Measurements from ENCODE around the gene TRAPPC2. TPM values are rescaled to one million over a fixed set of nuclear protein-coding genes. Genes with fewer than 3 reads are reported as not detected.

The TRAPPC2 gene
- total RNA-seq, 3 donors from 2014 or later: 11.7 to 19.9 (median 15.8) TPM

DNA sequence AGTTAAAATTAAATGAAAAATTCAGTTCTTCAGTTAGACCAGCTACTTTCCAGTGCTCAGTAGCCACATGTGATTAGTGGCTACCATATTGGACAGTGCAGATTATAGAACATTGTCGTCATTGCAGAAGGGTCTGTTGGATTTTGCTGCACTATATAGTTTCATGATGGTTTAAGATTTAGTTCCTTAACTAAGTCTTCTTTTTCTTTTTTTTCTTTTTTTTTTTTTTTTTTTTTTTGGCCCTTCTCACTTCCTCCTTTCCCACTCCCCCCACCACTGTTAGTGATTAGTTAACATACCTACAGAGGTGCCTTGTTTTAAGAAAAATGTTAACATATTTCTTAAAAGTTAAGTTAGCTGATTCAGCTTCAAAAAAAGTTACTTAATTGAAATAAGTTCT lies 36.4 kb downstream of the TRAPPC2 start:
- Mint-ChIP-seq H3K36me3 (ENCODE audit: insufficient read depth) (peaks cover 8% of the 10 kb centered on the region), H3K4me1 (ENCODE audit: low read depth) (peaks cover 76% of the 10 kb centered on the region), H3K27me3 (ENCODE audit: low read depth) (no peaks in the 10 kb centered on the region), H3K4me3 (no peak overlapping the region), H3K9me3 (no peaks in the 10 kb centered on the region)
- ATAC-seq (no peak), DNase-seq (no peak)

- DNase-seq (no peak), ATAC-seq (peak in 1 of 2 donors; percentile 20)
- Mint-ChIP-seq H3K36me3 (ENCODE audit: insufficient read depth) (peaks cover 10% of the 10 kb centered on the region), H3K4me1 (ENCODE audit: low read depth) (peaks cover 76% of the 10 kb centered on the region), H3K27me3 (ENCODE audit: low read depth) (no peaks in the 10 kb centered on the region), H3K9me3 (no peaks in the 10 kb centered on the region), H3K4me3 (no peak overlapping the region)
Measured at GRCh38 chrX:13697455-13697854, 37.0 kb downstream of the TRAPPC2 start.

- ATAC-seq (no peak), DNase-seq (no peak)
- Mint-ChIP-seq H3K27me3 (ENCODE audit: low read depth) (no peaks in the 10 kb centered on the region), H3K36me3 (ENCODE audit: insufficient read depth) (peaks cover 10% of the 10 kb centered on the region), H3K4me3 (no peak overlapping the region), H3K4me1 (ENCODE audit: low read depth) (peaks cover 73% of the 10 kb centered on the region), H3K9me3 (no peaks in the 10 kb centered on the region)
Measured at GRCh38 chrX:13695601-13696115, 38.8 kb downstream of the TRAPPC2 start.

- Mint-ChIP-seq H3K9me3 (no peaks in the 10 kb centered on the region), H3K36me3 (ENCODE audit: insufficient read depth) (peaks cover 10% of the 10 kb centered on the region), H3K4me1 (ENCODE audit: low read depth) (peaks cover 80% of the 10 kb centered on the region), H3K4me3 (no peak overlapping the region), H3K27me3 (ENCODE audit: low read depth) (no peaks in the 10 kb centered on the region)
- DNase-seq (no peak), ATAC-seq (no peak)
Measured at GRCh38 chrX:13694983-13695382, 39.4 kb downstream of the TRAPPC2 start.

GRCh38 chrX:13694359-13694758 lies 40.1 kb downstream of the TRAPPC2 start:
- Mint-ChIP-seq H3K9me3 (no peaks in the 10 kb centered on the region), H3K27me3 (ENCODE audit: low read depth) (no peaks in the 10 kb centered on the region), H3K4me1 (ENCODE audit: low read depth) (peaks cover 79% of the 10 kb centered on the region), H3K36me3 (ENCODE audit: insufficient read depth) (peaks cover 10% of the 10 kb centered on the region), H3K4me3 (no peak overlapping the region)
- DNase-seq: no peak
- no peak for ATAC-seq

DNA sequence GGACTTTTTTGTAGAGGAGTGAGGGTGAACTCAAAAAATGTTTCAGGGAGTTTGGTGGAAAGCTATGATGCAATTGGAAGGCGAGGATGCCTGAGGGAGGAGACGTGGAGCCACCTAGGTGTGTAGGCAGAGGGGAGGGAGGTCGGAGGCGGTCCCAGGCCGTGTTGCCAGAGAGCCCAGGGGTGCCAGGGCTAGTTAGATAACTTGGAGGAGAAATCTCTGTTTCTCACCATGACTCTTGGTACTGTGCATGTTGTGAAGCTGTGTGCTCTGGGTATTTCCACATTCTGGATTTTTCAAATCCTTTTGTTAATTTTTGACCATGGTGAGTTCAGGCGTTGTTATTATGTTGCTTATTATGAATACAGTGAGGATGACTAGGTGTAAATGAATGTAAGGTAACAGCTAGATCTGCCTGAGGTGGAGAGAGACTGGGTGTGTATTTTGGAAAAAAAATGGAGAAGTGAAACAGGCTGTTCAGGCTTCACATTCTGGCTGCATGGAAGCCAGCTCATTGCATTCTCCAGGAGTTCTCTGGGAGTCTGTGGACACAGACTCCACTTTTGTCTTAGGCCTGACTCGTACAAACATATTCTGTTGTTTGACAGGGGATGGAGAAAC lies 41.0 kb downstream of the TRAPPC2 start:
- ATAC-seq: no peak

DNA sequence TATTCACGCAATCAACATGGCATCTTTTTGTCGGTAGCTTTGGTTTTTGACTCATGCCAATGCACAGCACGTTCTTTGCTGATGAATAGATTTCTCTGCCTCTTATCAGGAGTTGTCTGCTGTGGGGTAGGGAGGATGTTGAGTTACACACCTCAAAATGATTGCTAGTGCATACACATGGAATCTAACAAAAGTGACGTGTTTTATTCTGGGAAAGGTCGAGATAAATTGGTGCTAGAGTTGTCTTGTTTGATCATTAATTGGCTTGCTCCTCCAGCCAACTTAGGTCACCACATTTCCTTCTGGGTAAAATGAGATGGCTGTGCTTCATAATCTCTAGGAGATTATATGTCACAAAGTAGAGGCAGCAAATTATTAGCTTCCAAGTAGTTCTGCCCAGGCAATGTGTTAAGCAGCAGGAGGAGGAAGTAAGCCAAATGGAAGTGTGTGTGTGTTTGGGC lies 41.6 kb downstream of the TRAPPC2 start:
- no peak for ATAC-seq

More for the DNA sequence above, 41.0 kb downstream of the TRAPPC2 start:
- Mint-ChIP-seq H3K9me3 (no peaks in the 10 kb centered on the region), H3K4me1 (ENCODE audit: low read depth) (peaks cover 72% of the 10 kb centered on the region), H3K36me3 (ENCODE audit: insufficient read depth) (peaks cover 10% of the 10 kb centered on the region), H3K27me3 (ENCODE audit: low read depth) (no peaks in the 10 kb centered on the region), H3K4me3 (peak overlapping the region; percentile 45)
- DNase-seq: no peak

DNA sequence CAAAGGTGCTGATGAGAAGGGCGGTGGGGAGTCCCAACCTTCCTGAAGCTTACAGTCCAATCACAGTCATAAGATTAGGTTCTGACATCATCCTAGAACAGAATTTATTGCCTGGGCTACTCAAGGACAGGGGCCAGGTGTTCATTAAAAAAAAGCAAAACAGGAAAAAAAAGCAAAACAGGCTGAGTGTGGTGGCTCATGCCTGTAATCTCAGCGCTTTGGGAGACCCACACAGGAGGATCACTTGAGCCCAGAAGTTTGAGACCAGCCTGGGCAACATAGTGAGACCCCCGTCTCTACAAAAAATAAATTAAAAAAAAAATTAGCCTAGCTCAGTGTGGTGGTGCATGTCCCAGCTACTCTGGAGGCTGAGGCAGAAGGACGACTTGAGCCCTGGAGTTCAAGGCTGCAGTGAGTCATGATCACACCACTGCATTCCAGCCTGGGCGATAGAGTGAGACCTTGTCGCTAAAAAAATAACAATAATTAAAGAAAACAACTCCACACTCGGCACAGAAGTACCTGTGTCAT lies 42.5 kb downstream of the TRAPPC2 start:
- Mint-ChIP-seq H3K4me3 (peak overlapping the region; percentile 45), H3K27me3 (ENCODE audit: low read depth) (no peaks in the 10 kb centered on the region), H3K4me1 (ENCODE audit: low read depth) (peaks cover 76% of the 10 kb centered on the region), H3K9me3 (no peaks in the 10 kb centered on the region), H3K36me3 (ENCODE audit: insufficient read depth) (peaks cover 8% of the 10 kb centered on the region)
- ATAC-seq (no peak), DNase-seq (no peak)

More for the DNA sequence above, 41.6 kb downstream of the TRAPPC2 start:
- Mint-ChIP-seq H3K36me3 (ENCODE audit: insufficient read depth) (peaks cover 10% of the 10 kb centered on the region), H3K9me3 (no peaks in the 10 kb centered on the region), H3K27me3 (ENCODE audit: low read depth) (no peaks in the 10 kb centered on the region), H3K4me1 (ENCODE audit: low read depth) (peaks cover 75% of the 10 kb centered on the region), H3K4me3 (peak overlapping the region; percentile 45)
- no peak for DNase-seq

- no peaks in the 10 kb centered on the region for H3K27me3 Mint-ChIP-seq (ENCODE audit: low read depth)
- no peaks in the 10 kb centered on the region for H3K9me3 Mint-ChIP-seq
- no peak for ATAC-seq
- DNase-seq: no peak
- peaks cover 8% of the 10 kb centered on the region for H3K36me3 Mint-ChIP-seq (ENCODE audit: insufficient read depth)
- peaks cover 69% of the 10 kb centered on the region for H3K4me1 Mint-ChIP-seq (ENCODE audit: low read depth)
- peak overlapping the region; percentile 88 for H3K4me3 Mint-ChIP-seq
Measured at GRCh38 chrX:13690836-13691235, 43.6 kb downstream of the TRAPPC2 start.

DNA sequence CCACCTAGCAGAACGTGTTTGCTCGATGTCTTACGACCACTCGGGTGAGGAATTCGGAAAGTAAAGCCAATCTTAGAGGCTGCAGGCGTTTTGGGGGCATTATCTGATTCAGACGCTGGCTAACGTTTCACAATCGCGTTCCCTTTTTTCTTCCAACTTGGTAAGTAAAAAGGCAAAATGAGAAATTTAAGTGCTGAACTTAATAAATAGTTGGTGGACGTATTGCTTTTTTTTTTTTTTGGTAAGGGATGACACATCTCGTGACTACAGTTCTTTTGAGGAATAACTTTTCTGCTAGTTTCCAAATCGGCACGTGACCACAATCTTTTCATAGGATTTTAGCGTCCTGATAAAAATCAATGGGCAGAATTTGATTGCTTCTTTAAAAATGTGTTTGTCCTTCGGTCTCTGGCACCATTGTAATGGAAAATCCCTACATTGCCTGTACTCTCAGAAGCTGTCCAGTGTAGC lies 44.6 kb downstream of the TRAPPC2 start:
- Mint-ChIP-seq H3K4me3 (peak overlapping the region; percentile 88), H3K27me3 (ENCODE audit: low read depth) (no peaks in the 10 kb centered on the region), H3K36me3 (ENCODE audit: insufficient read depth) (peaks cover 8% of the 10 kb centered on the region), H3K9me3 (no peaks in the 10 kb centered on the region), H3K4me1 (ENCODE audit: low read depth) (peaks cover 67% of the 10 kb centered on the region)
- ATAC-seq (no peak), DNase-seq (no peak)

DNA sequence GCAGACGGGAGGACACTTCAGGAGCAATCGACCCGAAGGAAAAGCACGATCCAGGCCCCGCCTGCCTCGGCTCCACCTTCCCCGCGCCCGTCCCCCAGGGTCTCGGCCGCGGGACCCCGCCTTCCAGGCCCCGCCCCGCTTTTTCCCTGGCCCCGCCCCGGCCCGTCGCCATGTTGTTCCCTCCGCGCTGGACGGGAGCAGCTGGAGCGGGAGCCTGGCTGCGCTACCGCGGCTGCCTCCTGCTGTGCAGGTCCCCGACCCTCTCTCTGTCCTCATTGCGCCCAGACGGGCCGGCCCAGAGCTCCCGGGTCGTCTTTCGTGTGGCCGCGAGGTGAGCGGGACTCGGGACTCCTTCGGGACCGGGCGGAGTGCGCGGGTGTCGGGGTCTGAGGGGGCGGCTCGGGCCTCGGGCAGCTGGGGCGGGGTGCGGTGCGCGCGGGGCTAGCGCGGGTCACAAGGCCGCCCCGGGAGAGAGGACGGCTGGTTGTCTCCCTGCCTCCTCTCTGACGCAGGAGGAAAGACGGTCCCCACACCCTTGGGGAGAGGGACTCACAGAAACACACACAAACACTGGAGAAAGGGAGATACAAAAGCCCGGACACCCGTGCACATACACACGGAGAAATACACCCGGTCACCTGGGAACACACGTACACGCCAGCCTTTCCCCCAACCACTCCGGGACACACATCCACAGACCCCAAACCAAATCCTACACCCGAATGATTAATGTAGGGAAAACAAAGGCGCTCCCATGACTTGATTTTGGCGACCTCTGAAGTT lies 45.3 kb downstream of the TRAPPC2 start, which contains the start of gene RAB9A:
TSS of gene RAB9A (plus strand) at position 171 of the 783 bp plus-strand sequence. CDS start 19,619 bp downstream, outside the sequence.
- H3K4me3 Mint-ChIP-seq: peak within 1 kb of the TSS; percentile 88
- DNase-seq (peak; percentile 79), ATAC-seq (peak; percentile 90)
- H3K27me3 Mint-ChIP-seq (ENCODE audit: low read depth): no peaks in the 10 kb centered on the region
- H3K4me1 Mint-ChIP-seq (ENCODE audit: low read depth): peaks cover 63% of the 10 kb centered on the region
- H3K9me3 Mint-ChIP-seq: no peaks in the 10 kb centered on the region
- peaks cover 8% of the 10 kb centered on the region for H3K36me3 Mint-ChIP-seq (ENCODE audit: insufficient read depth)

GRCh38 chrX:13688384-13688957 lies 45.9 kb downstream of the TRAPPC2 start:
- Mint-ChIP-seq H3K4me3 (peak overlapping the region; percentile 88), H3K4me1 (ENCODE audit: low read depth) (peaks cover 58% of the 10 kb centered on the region)
- ATAC-seq: peak; percentile 8 to 20

DNA sequence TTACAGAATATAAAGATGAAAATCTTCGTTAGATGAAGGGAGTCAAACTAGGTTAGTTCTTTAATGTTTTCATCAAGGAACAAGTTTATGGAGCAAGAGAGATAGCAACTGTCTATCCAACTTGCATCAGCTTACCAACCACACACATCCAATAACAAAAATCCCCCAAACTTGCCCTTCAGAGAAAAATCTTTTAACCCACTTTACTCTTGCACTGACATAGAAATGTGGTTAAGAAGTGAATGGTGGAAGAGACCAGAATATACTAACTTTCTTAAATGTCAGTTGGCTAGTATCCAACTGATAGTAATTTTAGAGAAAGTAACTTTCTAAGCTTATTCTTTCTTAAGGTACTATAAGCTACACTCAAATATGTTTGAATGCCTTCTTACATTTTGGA lies 47.2 kb downstream of the TRAPPC2 start:
- no peak for DNase-seq
- Mint-ChIP-seq H3K4me1 (ENCODE audit: low read depth) (peaks cover 45% of the 10 kb centered on the region), H3K9me3 (no peaks in the 10 kb centered on the region), H3K36me3 (ENCODE audit: insufficient read depth) (no peaks in the 10 kb centered on the region), H3K4me3 (no peak overlapping the region), H3K27me3 (ENCODE audit: low read depth) (no peaks in the 10 kb centered on the region)
- no peak for ATAC-seq

More at GRCh38 chrX:13688384-13688957, 45.9 kb downstream of the TRAPPC2 start:
- Mint-ChIP-seq H3K9me3 (no peaks in the 10 kb centered on the region), H3K36me3 (ENCODE audit: insufficient read depth) (peaks cover 5% of the 10 kb centered on the region), H3K27me3 (ENCODE audit: low read depth) (no peaks in the 10 kb centered on the region)
- no peak for DNase-seq
